ENCODE results near the gene EXOSC2.

The EXOSC2 gene, protein sequence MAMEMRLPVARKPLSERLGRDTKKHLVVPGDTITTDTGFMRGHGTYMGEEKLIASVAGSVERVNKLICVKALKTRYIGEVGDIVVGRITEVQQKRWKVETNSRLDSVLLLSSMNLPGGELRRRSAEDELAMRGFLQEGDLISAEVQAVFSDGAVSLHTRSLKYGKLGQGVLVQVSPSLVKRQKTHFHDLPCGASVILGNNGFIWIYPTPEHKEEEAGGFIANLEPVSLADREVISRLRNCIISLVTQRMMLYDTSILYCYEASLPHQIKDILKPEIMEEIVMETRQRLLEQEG

GRCh38 chr9:130693426-130694191 lies at the start of gene EXOSC2:
Gene EXOSC2, plus strand, starts transcription at chr9:130693780. Its CDS starts 12 bp downstream, at chr9:130693792.
- peak; percentile 99 for DNase-seq

GRCh38 chr9:130651221-130651620 lies 42.4 kb upstream of the EXOSC2 start:
- no peak for DNase-seq

GRCh38 chr9:130651752-130652151 lies 41.8 kb upstream of the EXOSC2 start:
- no peak for DNase-seq

DNA sequence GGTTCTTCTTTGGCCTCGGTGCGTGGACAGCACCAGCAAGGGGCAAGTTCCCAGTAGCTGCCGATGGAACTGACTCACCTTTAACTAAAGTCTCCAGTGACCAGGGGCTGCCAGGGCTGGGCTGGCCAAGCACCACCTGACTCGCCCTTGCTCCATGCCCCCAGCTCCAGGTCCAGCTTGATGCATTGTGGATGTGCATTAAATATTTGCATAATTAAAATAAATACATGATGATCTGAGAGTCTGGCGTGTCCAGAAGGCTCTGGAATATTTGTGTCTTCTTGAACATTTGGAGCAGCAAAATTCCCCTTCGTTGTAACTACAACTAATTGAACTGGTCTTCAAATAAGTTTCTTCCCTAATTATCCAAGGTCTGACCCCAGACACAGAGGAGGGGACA lies 38.7 kb upstream of the EXOSC2 start:
- no peak for DNase-seq

DNA sequence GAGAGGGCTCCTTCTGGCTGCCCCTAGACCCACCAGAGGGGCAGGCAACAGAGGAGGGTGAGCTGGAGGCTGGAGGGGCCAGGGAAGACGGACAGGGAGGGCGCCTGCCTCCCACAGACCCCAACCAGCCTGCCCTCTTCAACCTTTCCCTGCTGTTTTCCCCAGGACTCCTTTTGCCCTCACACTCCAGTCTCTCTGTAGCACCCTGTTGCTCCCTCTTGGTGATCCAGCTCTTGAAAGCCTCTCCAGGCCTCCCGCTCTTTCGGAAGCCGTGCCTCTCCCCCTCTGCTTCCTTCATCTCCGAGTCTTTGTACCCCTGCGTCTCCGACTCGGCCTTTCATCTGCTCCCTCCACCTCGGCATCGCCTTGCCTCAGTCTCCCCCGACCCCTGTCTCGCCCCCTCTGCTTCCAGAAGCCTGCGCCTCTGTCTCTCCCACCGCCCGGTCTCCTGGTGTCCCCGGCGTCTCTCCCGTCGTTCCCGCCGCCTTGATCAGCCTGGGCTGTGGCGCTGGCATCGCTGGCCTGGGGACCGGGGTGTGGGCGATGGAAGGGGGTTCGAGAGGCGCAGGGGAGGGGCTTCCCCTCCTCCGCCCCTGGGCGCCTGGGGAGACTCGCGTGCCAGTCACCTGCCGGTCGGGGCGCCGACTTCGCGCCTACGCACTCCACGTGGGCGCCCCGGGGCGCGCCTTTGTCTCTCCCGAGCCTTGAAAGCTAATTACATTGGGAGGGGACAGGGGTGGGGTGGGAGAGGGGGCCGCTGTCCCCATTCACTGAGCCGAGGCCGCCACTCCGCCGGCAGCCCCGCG lies 34.5 kb upstream of the EXOSC2 start:
- DNase-seq = no peak

GRCh38 chr9:130659699-130660248 lies 33.8 kb upstream of the EXOSC2 start:
- no peak for DNase-seq

- DNase-seq = no peak
Observed at GRCh38 chr9:130660326-130660682, 33.3 kb upstream of the EXOSC2 start.

DNA sequence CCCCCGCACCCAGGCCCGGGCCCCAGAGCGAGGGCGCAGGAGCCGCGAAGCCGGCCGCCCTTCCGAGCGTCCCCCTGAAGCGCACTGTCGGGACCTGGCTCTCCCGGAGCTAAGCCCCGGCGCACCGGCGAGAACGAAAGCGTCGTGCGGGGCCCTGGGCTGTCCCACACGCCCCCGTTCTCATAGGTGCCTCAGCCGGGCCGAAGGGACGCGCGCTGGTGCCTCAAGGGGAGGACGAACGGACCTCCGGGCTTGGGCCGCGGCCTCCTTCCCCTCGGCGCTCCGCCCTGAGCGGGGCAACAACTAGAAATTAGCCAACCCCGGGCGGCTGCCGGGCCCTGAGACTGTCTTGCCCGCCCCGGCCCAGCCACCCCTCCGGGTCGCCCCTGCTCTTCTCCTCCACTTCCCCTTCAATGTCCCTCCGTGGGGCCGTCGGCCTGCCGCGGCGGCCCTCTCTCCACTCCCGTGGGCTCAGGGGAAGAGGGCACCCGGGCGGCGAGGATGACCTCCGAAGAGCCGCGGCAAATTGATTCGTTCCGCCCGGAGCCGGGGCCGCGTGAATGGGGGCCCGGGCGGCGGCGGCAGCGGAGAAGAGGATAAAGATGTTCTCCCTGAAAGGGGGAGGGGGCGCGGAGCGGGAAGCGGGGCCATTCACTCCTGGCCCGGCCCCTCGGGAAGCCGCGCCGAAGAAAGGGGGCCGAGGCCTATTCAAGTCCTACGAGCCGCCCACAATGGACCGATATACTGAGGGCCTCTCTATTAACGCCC lies 32.7 kb upstream of the EXOSC2 start:
- DNase-seq = no peak

DNA sequence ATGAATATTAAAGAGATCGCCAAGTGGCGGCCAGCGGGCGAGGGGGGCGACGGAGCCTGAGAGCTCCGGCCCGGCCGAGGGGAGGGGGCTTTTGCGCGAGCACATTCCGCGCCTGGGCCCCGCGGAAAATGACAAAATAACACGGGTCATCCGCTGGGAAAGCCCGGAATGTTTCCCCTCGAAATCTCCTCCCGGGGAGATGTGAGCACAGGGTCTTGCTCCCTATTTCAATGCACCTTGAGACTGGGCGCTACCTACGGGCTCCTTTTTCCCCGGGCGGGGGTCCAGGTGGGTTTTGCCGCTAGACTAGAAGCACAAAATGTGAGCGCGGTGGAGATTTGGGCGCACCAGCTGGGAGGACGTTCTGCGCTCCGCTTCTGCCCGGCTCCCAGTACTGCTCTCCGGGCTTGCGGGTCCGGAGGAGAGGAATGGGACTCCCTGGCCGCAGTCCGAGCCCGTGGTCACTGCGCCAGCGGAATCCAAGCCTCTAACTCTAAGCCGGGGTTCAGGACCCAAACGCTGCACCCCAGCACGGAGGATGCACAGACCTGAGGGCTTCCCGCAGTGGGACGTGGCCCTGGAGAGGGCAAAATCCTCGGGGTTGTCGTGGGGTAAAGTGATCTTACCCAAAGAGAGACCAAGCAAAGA lies 32.0 kb upstream of the EXOSC2 start:
- no peak for DNase-seq

GRCh38 chr9:130662099-130662969 lies 31.2 kb upstream of the EXOSC2 start:
- DNase-seq = no peak

DNA sequence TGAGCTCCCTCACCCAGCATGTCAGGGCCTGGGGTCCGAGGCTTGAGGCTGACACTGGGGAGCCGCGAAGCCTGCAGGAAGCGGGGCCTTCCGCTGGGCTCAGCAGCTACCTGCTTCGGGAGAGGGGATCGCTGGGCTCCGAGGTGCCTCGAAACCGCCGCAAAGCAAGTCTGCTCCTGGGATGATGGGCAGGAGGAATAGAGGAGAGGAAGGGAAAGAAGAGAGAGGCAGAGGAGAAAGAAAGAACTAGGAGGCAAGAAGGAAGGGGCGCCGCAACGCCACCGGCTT lies 30.7 kb upstream of the EXOSC2 start:
- DNase-seq = no peak

- peak; percentile 29 for DNase-seq
Observed at GRCh38 chr9:130663258-130663976, 30.2 kb upstream of the EXOSC2 start.

- DNase-seq = no peak
Observed at GRCh38 chr9:130663977-130664250, 29.7 kb upstream of the EXOSC2 start.

GRCh38 chr9:130664251-130665028 lies 29.1 kb upstream of the EXOSC2 start, which contains the start of gene PRDM12:
Gene PRDM12, plus strand, starts transcription at chr9:130664594. Its CDS starts 60 bp downstream, at chr9:130664654.
- DNase-seq = peak; percentile 14

GRCh38 chr9:130665029-130665430 lies 28.6 kb upstream of the EXOSC2 start:
- no peak for DNase-seq

DNA sequence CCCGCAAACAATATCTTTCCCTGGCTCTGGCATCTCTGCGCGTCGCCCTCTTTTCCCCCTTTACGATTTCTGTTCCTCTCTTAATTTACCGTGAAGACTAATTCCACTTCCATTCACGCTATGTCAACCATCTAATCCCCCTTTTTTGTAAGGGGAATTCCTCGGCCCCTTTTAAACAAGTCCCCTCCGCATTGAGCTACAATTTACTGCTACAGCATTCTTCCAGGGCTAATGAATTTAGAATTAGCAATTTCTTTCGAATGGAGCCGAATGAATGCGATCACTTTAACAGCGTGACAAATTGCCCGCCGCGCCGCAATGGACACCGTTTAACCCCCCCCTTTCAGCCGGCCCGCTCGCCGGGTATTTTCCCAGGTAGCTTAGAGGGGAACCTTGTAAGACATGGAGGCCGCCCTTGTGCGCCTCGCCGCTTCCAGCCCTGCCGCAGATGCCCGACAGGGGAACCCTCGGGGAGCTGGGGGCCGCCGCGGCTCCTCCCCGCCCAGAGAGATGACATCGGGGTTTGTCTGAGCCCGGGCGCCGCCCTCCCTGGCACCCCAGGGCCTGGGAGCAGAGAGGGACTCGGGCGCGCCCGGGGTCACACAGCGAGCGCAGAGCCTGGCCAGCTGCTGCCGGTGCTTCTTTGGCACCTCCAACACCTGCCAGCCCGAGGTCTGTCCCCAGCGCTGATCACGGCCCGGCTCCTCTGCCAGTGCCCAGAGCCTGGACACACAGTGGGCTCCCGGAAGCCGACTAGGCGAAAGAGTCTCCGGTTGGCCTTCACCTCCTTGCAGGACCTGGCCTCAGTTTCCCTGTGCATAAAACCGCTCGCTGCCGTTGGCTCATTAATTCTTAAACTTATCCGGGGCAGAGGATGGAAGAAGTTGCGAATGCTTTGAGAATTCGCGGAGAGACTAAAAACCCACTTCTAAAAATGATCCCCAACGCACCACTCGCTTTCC lies 27.9 kb upstream of the EXOSC2 start:
- no peak for DNase-seq

GRCh38 chr9:130666393-130667119 lies 27.0 kb upstream of the EXOSC2 start:
- DNase-seq = no peak

DNA sequence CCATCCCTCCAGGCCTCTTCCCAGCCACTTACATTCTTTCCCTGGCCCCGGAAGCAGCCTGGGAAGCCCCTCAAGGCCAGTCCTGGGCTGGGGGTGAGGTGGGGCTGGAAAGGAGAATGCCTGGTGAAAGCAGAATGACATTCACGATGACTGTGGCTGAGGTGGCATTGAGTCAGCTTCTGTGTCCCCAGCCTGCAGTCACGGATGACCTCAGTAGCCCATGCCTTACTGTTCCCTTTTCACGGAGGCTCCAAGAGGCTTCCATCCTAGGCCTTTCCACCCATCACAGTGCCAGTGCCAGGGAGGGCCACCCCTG lies 26.5 kb upstream of the EXOSC2 start:
- no peak for DNase-seq

All from activated CD4-positive, alpha-beta T cell treated with anti-CD3 and anti-CD28 coated beads, Interleukin-2, Interleukin-6, amounts not matched to agents 100 ng/mL and 50 ng/mL, durations not matched to agents 16 hours and 8 hours (primary cell).